ENCODE data around the gene BMP4.

Gene BMP4

DNA sequence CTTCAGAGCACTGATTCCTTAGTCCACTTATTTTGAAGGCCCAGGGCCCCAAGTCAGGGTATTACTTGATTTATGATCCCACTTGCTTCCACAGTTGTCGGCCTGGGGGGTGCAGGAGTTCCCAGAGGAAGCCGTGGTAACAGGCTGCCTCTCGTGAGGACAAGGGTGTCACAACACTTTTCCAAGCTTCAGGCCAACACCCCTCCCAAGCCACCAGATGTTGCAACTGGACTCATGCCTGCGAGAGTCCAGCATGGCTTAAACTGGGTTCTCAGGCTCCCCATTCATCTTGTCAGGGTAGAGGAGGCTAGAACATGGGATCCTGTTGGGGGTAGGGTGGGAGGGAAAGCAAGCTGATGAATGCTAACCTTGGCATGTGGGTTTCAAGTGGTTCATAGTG, 56.1 kb downstream of the BMP4 start:
- DNase-seq: no peak
- intact Hi-C loops (cut with DNase I): no loop called here
